ENCODE data around the gene LNX1.

GRCh38 chr4:53618321-53618720 lies 27.0 kb upstream of the LNX1 start:
- TF ChIP-seq CTCF (IDR thresholded peaks at IDR 0.05) (no peak), ZFX (IDR thresholded peaks at IDR 0.05; ENCODE audit: borderline replicate concordance) (no peak)
